CD4-positive, alpha-beta T cell treated with Interleukin-21 for 1 hour (primary cell): Measurements from ENCODE around the gene DIDO1.
A peak's percentile ranks its signal among the peaks of the same experiment; 100 is the strongest.

Experiments used
- DNase-seq: peaks from one replicate; pipeline ENCODE4 v3.0.0-alpha.2; 2020

DIDO1 gene

DNA sequence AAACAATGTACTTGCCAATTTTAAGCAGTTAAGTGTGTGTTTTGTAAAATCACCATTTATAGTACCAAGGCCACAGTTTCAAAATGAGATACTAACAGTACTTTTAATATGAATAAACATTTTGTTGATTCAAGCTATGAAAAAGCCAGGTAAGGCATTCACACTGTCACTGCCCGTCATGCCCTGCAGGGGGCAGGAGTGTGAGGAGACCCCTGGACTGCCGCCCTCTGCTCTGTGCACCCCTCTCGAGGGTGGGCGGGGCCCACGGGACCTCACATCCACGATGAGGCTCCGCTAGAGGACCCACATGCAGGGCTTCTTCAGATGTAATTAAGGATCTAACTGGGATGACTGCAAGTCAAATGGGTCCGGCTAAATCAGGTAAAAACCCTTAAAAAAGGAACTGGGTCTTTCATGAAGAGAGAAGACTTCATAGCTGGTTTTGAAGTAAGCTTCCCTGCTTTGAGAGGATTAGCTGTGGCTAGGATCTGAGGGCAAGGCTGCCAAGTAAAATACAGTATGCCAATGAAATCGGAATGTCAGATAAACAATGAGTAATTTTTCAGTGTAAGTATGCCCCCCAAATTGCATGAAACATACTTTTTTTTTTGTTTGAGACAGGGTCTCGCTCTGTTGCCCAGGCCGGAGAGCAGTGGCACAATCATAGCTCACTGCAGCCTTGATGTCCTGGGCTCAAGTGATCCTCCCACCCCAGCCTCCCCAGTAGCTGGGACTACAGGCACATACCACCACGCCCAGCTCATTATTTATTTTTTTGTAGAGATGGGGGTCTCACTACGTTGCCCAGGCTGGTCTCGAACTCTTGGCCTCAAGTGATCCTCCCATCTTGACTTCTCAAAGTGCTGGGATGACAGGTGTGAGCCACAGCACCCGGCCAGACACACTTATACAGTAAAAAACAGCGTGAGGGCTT is 18.7 kb downstream of the DIDO1 start:
- DNase-seq, result peak; percentile 48

DNA sequence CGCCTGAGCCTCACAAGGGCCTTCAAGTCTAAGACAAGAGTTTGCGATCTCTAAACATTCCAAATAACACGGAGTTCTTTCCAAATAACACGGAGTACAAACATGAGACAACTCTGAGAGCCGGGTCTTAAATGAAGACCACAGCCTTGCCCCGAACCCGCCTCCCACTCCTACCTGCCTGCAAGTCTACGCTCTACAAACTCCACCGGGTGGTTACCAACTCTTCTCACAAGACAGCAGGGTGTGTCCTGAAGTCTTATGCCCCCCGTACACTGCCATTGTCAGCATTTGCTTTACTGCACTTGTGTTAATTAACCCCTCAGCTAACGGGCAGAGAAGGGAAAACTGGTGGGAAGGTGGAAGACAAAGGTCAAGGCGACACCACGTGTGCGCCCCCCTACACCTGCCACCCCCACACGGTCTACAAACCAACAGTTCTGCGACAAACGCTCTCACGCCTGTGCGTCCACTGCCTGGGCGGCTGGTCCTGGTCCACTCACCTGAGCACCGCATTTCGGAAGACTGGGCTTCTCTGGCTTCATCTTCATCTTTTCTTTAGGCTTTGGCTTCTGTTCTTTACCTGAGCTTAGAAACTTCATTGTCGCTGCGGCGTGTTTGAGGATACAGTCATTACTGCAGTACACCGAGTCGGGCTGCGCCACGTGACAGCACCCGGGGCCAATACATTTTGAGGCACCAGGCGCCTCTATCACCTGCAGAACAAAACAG is 19.5 kb downstream of the DIDO1 start:
- DNase-seq, result no peak

DNA sequence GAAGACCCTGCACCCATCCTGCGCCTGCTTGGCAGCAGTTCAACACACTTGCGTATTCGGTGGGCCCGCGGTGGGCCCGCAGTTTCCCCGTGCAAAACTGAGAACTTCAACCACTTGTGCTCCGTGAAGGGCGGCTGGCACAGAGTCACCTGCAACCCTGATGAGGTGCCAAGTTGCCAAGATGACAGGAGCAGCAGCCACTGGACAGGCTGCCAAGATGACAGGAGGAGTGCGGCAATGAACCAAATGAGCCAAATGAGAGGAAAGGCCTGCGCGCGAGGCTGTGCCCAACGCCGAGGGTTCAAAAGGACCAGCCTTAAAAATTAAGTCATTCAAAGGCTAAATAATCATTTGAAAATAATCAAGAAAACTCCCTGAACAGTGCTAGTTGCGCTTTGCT is 20.1 kb downstream of the DIDO1 start:
- no peak for DNase-seq

DNA sequence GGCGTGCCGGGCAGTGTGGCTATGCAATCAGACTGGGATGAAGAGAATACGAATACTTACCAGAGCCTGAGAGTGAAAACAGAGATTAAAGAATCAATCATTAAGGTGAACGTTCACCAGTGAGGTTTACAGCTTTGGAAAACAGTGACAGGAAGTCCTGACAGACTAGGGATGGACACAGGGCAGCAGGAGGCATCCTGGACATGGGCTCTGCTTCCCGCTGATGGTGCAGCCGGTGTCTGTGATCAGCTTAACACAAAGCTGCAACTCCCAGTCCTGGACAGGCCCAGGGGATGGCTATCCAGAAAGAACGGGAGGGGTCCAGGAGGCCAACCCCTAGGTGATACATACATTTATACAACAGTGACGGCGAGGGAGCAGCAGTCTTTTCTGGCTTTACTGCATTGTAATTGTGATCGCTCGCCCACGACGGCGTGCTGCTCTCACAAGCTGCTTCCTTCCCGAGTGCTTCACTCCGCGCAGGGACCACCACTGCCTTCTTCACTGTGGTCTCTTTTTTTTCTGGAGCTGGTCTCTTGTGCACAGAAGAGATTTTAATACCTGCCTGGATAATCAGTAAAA is 20.7 kb downstream of the DIDO1 start:
- DNase-seq, result no peak

DNA sequence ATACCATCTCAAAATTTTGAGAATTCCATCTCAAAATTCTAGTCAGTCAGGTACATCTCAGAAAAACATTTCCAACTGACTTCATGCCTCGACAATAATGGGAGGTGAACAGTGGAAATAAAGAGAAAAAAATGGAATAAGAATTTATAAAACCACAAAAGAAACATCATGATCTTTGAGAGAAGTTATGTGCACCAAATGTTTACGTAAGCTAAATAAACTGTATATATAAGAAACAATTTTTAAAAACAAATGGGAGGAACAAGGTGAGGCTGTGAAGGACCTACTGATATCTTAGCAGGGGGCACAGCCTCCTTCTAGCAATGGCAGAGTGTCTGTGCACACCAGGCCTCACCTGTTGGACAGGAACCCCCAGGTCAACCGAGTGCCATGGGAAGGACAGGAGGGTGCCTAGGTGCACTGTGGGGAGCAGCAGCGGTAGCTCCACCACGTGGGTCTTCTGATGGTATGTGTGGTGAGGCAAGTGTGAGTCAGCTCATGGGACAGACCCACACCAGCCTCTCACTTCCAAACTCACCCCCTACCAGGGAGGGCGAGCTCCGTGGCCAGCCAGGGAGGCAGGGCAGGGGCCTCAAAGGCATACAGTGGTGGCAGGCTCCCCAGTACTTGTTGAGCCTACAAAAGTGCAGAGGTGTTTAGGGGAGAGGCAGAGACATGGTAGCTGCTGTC is 23.2 kb downstream of the DIDO1 start:
- no peak for DNase-seq

DNA sequence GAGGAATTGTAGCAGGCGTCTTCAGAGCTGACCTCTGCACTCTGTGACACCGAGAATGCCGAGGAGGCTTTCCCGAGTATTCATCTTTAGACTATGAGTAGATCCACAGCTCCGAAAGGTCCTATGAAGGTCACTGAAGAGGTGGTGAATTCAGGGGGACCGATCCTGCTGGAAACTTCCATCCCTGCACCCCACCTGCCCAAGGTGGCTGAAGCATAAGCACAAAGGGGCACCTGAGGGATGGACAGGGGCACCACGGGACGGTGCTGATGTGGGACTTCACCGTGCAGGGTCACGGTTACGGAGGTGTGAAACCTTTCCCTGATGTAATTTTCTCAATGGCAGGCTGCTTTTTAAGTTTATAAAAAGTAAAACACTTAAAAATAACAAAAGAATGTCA is 24.4 kb downstream of the DIDO1 start:
- no peak for DNase-seq

DNA sequence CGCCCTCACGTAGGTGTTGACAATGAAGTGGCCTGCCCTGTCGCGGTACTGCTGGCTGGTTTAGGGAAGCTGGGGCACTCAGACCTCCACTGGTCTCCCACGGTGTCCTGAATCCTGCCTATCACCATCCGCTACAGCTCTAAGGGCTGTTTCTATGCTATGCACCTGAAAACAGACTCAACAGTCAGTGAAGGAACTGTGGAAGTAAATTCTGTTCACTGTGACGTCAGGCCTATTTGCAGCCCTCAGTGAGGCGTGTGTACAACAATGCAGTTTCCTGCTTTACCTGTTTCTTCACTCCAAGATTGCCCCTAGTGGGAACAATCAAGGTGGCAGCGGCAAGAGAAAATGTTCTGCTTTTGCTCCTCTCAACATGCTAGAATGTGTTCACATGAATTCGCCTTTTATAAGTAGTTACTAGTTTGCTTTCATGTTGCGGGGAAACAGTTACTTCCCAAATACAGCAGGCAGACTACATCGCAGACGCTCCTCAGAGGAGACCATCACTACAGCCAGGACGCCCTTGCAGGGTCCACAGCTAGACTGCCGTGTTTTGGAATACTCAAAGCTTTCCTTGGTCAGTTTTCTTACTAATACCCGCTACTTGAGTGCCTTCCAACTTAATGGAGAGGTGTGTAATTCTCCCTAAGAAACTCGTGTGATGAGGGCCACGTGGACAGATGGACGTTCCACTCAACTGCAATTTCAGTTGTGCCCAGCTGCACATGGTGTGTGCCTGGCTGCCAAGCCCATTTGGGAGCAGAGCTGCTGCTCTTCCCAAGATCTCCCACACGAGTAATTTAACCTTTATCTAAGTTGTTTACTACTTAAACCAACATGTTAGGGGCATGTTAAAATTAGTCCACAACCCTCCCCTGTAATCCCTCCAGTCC is 25.4 kb downstream of the DIDO1 start:
- peak; percentile 29 for DNase-seq

DNA sequence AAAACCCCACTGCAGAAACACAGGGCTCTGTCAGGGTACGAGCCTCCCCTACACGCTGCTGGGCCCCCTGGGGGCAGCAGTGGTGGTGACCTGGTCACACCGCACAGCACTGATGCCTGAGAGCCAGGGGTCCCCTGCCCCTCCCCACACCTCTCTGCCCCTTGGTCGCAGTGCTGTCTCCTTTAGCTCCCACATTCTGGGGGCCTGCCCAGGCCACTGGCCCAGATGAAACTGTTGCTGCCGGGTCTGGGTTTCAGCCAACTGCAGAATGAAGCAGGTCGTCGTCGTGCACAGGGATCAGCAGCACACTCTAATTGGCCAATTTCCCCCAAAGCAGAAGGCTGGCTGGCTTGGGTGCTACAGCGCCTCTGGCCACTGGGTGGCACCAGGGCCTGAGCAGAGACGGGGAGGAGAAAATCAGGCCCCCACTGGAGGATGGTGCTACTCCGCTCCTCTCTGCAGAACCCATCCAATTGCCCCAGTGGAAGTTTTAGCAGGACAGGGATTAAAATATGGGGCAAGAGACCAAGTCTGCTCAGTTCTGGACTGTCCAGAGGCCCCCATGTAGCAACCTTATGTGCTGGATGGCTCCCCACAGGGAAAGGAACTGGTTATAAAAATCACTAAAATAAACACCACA is 26.1 kb downstream of the DIDO1 start:
- DNase-seq, result peak; percentile 82

DNA sequence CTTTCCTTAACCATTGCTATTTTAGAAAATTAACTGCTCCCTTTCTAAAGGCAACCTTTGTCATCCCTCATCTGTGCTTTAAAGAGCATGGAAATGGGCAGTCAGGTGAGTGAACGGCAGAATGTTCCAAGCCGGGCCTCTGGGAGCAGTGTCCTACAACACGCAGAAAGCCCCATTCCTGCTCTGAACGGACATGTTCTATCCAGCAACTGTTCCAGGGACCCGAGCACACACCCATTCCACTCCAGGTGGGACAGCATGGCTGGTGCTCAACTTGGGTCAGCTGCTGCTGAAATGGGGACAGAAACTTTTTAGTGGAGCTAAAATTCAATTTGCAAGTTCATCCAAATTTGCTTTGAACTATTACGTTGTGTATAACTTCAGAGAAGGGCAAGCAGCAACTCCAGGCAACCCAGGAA is 26.7 kb downstream of the DIDO1 start:
- no peak for DNase-seq

DNA sequence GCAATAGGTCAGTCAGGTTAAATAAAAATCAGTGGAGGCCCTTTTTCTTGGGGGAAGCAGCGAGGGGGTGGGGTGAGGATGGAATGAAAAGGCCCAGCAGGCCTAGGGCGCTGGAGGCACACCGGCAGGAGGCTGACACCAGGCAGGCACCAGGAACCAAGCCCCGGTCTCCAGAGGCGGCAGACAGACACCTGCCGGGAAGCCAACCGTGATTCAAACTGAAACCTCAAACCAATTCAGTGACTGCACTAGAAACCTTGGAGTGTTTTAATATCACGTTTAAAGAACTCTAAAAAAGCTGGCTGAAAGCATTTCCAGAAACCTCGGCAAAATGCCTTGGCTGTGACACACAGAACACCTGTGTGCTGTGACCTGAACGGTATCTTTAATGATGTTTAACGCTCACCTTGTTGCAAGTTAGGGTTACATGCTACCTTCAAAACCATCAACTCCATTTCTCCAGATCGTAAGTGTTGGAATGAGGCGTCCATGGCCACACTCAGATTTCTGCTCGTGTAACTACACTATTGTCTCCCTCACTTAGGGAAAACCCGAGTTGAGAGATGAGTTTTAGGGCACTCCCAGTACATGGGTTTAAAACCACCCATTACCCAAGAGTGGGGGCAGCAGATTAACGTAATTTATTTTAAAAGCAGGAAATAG is 27.2 kb downstream of the DIDO1 start:
- DNase-seq, result no peak

DNA sequence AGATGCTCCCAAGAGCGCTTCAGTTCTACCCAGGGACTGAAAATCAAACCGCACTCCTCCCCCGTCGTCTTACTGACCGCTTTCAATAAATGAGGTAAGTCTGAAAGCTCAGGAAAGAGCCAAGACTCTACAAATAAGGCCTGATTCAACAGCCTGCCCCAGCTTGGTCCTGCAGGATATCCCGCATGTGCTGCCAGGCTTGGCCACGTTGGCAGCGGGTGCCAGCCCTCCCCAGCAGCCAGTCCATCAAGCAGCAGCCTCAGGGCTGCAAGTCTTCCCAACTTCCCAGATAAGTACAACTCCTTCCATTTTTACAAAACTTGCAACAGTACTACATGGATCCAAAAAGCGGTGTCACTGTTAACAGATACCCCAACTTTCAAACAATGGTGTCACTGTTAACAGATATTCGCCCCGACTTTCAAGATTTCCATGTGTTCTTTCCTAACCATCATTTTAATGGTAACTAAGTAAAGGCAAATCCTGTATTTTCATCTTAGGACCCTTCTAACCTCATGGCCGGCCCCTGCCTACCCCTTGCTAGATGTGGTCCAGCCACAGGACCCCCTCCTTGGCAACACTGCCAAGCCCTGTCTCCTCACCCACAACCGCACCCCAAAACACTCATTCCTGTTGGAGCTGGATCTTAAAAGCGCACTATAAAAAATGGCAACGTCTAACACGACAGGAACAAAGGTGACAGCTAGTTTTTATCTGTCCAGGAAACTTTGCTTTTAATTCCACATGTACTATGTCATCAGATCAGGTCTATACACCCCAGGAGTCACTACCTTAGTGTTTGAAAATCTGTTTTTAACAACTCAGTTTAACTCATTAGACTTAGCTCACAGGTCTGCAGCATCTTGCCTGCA is 28.0 kb downstream of the DIDO1 start:
- no peak for DNase-seq

DNA sequence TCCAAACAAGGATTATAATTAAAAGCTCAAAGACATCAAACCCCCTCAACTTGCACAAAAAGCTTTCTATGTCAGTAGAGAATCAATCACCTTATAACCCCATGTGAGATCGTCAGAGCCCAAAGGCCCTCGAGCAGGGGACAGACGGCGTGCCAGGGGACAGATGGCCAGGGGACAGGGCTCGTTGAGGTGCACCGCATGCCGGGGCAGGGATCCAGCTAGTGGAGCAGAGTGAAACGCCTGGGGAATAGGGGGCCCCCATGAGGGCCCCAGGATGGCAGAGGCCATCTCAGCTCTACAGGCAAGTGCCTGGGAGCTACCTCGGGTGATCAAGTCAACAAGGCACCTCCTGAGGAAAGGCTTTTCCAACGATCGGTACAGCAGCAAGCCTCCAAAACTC is 28.6 kb downstream of the DIDO1 start:
- no peak for DNase-seq

DNA sequence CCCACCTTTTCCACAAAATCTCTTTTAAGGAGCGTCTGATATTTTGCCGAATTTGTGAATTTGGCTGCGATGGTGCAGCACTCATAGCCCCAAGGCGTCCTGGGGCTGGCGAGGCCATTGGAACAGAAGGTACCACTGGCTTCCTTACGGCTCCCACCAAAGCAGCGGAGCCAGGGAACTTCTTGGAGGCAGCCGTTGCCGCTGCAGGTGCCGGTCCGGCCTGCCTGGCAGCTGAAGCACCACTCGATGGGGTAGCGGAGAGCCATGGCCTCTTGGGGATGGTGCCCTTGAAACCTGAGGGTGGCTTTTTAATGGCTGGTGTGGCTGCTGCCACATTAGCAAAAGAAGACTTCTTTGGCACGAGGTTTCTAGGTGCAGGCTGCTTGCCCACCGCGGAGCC is 29.8 kb downstream of the DIDO1 start:
- DNase-seq, result no peak

DNA sequence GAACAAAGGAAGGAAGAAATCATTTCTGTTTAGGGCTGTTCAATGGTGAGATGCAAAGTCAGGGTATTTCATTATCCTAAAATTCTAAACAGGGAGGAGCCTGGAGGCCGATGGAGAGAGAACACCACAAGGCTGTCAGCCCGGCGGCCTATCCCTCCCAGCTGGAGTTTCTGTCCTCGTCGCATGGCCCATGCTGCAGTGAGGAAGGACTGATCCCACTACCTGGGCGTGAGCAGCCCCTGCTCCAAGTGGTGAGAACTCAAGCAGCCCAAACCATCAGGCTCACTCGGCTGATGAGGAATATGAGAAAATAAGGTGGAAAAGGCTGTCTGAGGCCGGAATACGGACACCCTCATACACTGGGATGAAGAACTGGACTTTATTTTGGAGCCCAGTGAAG is 30.8 kb downstream of the DIDO1 start:
- no peak for DNase-seq

DNA sequence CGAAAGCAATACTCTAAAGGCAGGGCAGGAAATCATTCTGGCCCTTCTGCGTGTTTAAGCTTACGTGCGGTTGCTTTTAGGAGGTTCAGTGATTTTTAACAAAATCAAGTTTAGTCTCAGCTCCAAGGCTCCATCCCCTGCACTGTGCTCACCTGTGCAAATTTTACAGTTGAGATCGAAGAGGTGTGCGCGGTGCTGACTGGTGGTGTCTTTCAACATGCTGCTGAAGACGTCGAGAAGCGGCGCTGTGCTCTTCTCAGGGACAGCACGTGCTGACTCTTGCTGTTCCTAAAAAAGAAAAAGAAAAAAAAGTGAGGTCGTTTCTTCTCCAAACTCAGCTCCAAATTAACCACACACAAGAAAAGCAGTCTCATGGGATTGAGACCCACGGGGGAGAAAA is 32.0 kb downstream of the DIDO1 start:
- DNase-seq, result no peak

DNA sequence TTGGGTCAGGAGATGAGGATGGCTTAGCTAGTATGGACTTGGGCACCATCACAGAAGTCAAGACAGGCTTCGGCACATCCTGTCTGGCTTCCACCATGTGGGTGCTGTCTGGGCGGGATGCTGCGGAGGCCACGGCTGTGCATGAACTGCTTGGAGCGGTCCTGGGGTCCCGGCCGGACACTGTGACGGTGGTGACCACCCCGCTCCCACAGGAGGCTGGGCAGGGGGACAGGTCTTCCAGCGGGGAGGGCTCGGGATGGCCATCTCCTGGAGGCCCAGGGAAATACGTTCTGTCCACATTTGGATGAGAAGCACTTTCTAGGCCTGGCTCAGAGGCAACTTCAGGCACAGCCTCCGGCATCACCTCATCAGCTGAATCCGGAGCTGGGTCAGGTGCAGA is 32.6 kb downstream of the DIDO1 start:
- no peak for DNase-seq

DNA sequence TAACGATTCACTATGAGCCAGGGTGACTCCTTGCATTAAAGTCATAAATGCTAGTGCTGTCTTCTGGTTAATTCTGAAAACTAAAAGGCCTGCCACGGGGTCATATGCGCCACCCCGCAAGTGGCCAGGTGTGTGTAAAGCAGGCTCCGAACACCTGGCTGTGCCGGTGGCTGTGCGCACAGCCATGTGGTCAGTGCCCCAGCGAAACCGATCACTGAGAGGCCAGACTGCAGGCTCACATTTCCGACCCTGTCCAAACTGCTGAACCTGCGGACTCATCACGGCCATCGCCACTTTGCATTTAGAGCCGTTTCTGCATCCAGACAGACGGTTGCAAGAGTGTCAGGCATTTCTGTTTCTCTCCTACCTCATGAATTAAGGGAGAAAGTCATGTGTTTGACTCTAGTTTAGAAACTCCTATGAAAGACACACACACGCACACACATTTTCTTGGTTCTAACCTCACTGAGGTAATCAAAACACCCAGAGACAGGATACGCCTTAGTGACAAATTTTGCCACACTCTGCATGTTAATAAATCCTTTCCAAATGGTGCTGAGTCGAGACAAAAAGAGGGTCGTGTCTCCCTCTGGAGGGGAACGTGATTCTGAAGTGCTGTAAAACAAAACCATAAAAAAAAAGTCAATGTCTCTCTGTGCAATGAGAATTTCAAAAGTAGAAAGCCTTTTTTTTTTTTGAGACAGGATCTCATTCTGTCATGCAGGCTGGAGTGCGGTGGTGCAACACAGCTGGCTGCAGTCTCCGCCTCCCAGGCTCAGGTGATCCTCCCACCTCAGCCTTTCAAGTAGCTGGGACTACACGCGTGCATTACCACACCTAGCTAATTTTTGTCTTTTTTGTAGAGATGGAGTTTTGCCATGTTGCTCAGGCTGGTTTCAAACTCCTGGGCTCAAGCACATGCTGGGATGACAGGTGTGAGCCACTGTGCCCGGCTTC is 33.7 kb downstream of the DIDO1 start:
- DNase-seq, result no peak

DNA sequence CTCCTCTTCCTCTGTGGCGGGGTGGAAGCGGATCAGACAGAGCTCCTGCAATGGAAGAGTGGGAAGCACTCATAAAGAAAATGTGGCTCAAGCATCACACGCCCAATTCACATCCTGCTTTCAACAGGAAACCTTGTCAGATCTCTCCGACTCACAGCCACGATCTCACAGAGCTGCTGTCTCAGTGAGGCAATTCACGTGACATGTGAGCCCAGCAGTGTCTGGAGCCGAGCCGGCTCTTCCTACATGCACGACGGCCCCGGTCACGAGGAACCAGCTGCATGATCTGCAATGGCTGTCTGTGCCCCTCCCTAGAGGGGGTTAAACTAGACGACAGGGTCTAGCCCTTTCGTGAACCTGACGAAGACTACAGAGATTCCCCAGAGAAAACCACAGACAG is 35.2 kb downstream of the DIDO1 start:
- peak; percentile 40 for DNase-seq

DNA sequence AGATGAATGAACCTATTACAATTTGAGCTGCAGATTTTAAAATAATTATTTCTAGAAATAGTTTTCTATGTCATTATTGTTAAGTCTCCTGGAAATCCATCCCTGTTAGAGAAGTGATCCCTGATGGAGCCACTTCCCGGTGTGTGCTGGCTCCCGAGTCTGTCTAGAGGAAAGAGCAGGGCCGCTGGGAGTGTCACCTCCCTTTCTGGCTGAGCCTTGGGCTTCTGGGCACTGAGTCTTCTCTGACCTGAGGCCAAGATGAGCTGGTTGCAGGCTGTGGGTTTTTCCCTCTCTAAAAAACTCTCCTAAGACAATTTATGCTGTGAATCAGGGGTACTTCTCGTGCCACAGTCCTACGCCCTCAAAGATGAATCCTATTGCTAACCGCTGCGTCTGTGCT is 35.9 kb downstream of the DIDO1 start:
- no peak for DNase-seq
